WI38 (cell line): Measurements from ENCODE around the gene CNNM1.

Source experiments
- H3K4me3 ChIP-seq: 2 replicates; pipeline ENCODE4 v1.5.1; 2011; ENCODE audit warnings: low read depth, mild to moderate bottlenecking, control low read depth, low read length
- TF ChIP-seq, protein P1 (sequence below): IDR thresholded peaks from 2 replicates; pipeline ENCODE4 v1.5.1; 2012; ENCODE audit warnings: low read depth, mild to moderate bottlenecking, control low read depth, low read length

The CNNM1 gene

GRCh38 chr10:99368646-99369045, 39.5 kb downstream of the CNNM1 start:
- TF ChIP-seq, protein P1, sequence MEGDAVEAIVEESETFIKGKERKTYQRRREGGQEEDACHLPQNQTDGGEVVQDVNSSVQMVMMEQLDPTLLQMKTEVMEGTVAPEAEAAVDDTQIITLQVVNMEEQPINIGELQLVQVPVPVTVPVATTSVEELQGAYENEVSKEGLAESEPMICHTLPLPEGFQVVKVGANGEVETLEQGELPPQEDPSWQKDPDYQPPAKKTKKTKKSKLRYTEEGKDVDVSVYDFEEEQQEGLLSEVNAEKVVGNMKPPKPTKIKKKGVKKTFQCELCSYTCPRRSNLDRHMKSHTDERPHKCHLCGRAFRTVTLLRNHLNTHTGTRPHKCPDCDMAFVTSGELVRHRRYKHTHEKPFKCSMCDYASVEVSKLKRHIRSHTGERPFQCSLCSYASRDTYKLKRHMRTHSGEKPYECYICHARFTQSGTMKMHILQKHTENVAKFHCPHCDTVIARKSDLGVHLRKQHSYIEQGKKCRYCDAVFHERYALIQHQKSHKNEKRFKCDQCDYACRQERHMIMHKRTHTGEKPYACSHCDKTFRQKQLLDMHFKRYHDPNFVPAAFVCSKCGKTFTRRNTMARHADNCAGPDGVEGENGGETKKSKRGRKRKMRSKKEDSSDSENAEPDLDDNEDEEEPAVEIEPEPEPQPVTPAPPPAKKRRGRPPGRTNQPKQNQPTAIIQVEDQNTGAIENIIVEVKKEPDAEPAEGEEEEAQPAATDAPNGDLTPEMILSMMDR = no peak
- H3K4me3 ChIP-seq = no peak overlapping the region

- TF ChIP-seq, protein P1 = no peak
- no peak overlapping the region for H3K4me3 ChIP-seq
These were observed 40.0 kb downstream of the CNNM1 start for GRCh38 chr10:99369126-99369525.

- TF ChIP-seq, protein P1 = no peak
- no peak overlapping the region for H3K4me3 ChIP-seq
These were observed 40.4 kb downstream of the CNNM1 start for GRCh38 chr10:99369551-99369950.

- H3K4me3 ChIP-seq = no peak overlapping the region
- TF ChIP-seq, protein P1 = peak; percentile 36
These were observed 41.8 kb downstream of the CNNM1 start for GRCh38 chr10:99370993-99371392.

DNA sequence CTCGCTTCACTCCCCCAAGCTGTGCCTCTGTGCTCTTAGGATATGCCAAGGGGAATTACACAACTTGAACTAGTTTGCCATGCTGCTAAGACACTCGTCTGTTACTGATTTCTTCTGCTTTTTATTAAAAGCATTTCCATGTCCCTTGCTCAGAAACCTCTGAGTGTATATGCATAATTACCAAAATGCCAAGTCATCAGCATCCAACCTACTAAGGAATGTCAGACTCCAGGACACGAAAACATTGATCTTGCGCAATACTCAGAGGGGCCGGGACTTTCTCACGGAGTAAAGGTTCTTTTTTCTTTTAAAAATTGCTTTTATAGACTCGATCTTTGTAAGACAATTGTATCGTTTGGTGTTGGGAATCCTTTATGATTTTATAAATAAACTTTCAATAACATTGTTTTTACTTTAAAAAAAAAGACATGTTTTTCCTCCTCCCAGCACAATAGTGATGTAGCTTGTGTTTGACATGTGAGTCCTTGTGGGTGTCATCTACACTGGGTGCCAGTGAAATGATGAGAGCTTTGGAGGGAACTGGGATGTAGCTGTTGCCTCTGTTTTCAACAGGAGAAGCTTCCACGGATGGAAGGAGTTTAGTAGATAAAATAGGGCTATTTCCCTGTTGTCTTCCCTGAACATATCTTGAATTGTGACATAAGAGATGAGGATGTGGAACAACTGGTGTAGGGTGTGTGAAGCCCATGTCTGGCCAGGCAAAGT, 43.6 kb downstream of the CNNM1 start:
- no peak overlapping the region for H3K4me3 ChIP-seq
- TF ChIP-seq, protein P1 = no peak

DNA sequence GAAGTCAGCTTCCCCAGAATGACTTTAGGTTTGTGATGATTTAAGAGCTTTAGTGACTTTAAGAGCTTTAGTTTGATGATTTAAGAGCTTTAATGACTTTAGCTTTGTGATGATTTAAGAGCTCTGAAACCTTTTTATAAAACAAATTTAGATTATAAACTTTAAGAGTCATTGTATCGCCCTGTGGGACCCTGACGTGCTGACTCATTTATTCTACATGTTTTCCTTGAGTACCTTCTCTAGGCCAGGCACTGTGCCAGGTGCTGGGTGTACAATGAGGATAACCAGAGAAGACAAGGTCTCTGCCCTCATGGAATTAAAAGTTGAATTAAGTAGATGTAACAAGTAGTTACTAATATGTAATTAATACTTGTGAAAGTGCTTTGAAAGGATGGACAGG, 45.4 kb downstream of the CNNM1 start:
- no peak overlapping the region for H3K4me3 ChIP-seq

DNA sequence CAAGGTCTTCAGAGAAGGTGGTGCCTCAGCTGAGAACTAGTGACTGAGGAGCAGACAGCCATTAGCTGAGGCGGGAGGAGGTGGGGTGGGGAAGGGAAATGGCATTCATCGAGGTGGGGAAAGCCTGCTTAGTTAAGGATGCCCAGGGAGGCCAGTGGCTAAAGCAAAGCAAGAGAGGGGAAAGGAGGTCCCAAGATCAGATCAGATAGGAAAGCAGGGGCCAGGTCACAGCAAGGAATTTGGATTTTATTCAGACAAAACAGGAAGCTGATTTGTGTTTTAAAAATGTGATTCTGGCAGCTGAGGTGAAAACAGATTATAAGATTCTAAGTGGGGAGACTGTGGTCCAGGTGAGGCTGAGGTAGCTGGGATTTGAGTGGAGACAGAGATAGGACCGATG, 45.8 kb downstream of the CNNM1 start:
- TF ChIP-seq, protein P1 = no peak
- H3K4me3 ChIP-seq = no peak overlapping the region

More for the DNA sequence above, 45.4 kb downstream of the CNNM1 start:
- TF ChIP-seq, protein P1 = no peak
